ENCODE results near the gene RAI14. TPM values are rescaled to one million over a fixed set of nuclear protein-coding genes. Genes with fewer than 3 reads are reported as not detected.

RAI14 gene
- total RNA-seq, 1 donor from 2014 or later, result 307 TPM

DNA sequence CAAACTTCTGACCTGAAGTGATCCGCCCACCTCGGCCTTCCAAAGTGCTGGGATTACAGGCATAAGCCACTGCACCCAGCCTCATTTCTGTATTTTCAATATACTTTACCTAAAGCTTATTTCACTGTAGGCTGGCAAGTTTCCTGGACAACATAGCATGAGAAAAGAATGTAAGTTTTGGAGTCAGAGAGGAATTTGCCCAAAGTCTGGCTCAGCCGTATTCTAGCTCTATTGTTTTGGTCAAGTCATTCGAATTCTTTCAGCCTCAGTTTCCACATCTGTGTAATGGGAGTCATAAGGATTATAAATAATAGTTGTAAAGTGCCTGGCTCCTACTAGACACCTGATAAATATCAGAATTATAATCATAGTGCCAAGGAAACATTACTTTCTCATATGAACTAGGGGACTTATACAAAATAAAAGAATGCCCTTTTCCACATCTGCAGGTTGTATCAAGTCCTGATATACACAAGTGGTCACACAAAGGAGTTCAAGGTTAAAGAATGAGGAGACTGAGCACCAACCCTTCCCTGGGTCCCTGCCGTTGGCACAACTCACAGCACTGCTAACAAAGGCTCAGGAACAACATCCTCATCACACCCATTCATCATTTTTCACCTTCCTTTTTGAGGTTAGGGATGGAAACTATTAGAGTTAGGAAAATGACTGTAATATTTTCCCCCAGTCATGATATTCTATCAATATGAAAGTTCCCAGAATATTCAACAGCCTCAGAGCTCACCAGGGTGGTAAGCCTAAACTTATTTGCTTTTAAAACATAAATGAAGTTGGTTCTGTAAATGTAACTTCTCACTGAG lies 34.6 kb upstream of the RAI14 start:
- no peak overlapping the region for H3K4me3 ChIP-seq (ENCODE audit: insufficient read depth, low read depth, low read length)
- no peak for TF ChIP-seq EZH2 (IDR thresholded peaks at IDR 0.05; ENCODE audit: insufficient read depth, low read length)
- TF ChIP-seq, protein P1, sequence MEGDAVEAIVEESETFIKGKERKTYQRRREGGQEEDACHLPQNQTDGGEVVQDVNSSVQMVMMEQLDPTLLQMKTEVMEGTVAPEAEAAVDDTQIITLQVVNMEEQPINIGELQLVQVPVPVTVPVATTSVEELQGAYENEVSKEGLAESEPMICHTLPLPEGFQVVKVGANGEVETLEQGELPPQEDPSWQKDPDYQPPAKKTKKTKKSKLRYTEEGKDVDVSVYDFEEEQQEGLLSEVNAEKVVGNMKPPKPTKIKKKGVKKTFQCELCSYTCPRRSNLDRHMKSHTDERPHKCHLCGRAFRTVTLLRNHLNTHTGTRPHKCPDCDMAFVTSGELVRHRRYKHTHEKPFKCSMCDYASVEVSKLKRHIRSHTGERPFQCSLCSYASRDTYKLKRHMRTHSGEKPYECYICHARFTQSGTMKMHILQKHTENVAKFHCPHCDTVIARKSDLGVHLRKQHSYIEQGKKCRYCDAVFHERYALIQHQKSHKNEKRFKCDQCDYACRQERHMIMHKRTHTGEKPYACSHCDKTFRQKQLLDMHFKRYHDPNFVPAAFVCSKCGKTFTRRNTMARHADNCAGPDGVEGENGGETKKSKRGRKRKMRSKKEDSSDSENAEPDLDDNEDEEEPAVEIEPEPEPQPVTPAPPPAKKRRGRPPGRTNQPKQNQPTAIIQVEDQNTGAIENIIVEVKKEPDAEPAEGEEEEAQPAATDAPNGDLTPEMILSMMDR (IDR thresholded peaks at IDR 0.05; ENCODE audit: insufficient read depth, low read depth, low read length), result no peak
- H3K4me2 ChIP-seq (ENCODE audit: low read length), result peak overlapping the region; percentile 12
- H3K4me1 ChIP-seq (ENCODE audit: insufficient read depth, low read length), result peaks cover 21% of the 10 kb centered on the region
- peak overlapping the region; percentile 29 for H3K27ac ChIP-seq (ENCODE audit: low read depth, low read length)
- H3K79me2 ChIP-seq (ENCODE audit: insufficient read depth, low read length), result no peaks in the 10 kb centered on the region
- H3K36me3 ChIP-seq (ENCODE audit: insufficient read depth, low read length), result no peaks in the 10 kb centered on the region
- Mint-ChIP-seq H3K4me1 (ENCODE audit: low read depth, unreplicated experiment) (peaks cover 24% of the 10 kb centered on the region), H3K4me3 (ENCODE audit: unreplicated experiment) (no peak overlapping the region), H3K36me3 (ENCODE audit: low read depth, unreplicated experiment) (no peaks in the 10 kb centered on the region), H3K9me3 (ENCODE audit: unreplicated experiment) (no peaks in the 10 kb centered on the region), H3K27ac (ENCODE audit: unreplicated experiment) (peak overlapping the region; percentile 18), H3K27me3 (ENCODE audit: low read depth, unreplicated experiment) (no peaks in the 10 kb centered on the region)
- FAIRE-seq, result no peak
- peak; percentile 64 for DNase-seq (ENCODE audit: low read depth)
- peak overlapping the region; percentile 21 for H2AFZ ChIP-seq (ENCODE audit: low read depth, low read length)
- no peaks in the 10 kb centered on the region for H3K27me3 ChIP-seq (ENCODE audit: insufficient read depth, low read length)
- no peaks in the 10 kb centered on the region for H3K9me3 ChIP-seq (ENCODE audit: insufficient read depth, low read depth, low read length)
- peak overlapping the region; percentile 21 for H3K9ac ChIP-seq (ENCODE audit: low read length)
- H4K20me1 ChIP-seq (ENCODE audit: insufficient read depth, low read length), result no peaks in the 10 kb centered on the region

DNA sequence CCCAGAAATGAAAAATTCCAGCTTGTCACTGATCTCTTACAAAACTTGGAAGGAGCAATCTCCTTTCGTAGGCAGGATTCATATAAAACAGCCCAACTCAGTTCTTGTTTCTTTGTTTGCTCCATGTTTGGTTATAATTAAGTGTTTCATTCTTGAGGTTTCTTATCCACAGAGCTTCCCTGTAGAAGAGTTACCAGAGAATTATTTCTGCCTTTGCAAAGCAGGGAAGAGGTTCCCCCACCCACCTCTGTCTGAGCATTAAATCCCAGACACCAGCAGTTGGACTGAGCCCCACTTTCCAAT lies 34.1 kb upstream of the RAI14 start:
- peak overlapping the region; percentile 29 for H3K27ac ChIP-seq (ENCODE audit: low read depth, low read length)
- H3K4me3 Mint-ChIP-seq (ENCODE audit: unreplicated experiment), result no peak overlapping the region
- FAIRE-seq (no peak), DNase-seq (ENCODE audit: low read depth) (peak; percentile 79)
- H3K36me3 Mint-ChIP-seq (ENCODE audit: low read depth, unreplicated experiment), result no peaks in the 10 kb centered on the region
- H3K4me3 ChIP-seq (ENCODE audit: insufficient read depth, low read depth, low read length), result no peak overlapping the region
- no peaks in the 10 kb centered on the region for H3K9me3 Mint-ChIP-seq (ENCODE audit: unreplicated experiment)
- H3K9ac ChIP-seq (ENCODE audit: low read length), result peak overlapping the region; percentile 21
- peaks cover 22% of the 10 kb centered on the region for H3K4me1 ChIP-seq (ENCODE audit: insufficient read depth, low read length)
- H3K79me2 ChIP-seq (ENCODE audit: insufficient read depth, low read length), result no peaks in the 10 kb centered on the region
- no peaks in the 10 kb centered on the region for H3K27me3 ChIP-seq (ENCODE audit: insufficient read depth, low read length)
- peaks cover 24% of the 10 kb centered on the region for H3K4me1 Mint-ChIP-seq (ENCODE audit: low read depth, unreplicated experiment)
- peak overlapping the region; percentile 12 for H3K4me2 ChIP-seq (ENCODE audit: low read length)
- TF ChIP-seq EZH2 (IDR thresholded peaks at IDR 0.05; ENCODE audit: insufficient read depth, low read length), result no peak
- TF ChIP-seq, protein P1 (IDR thresholded peaks at IDR 0.05; ENCODE audit: insufficient read depth, low read depth, low read length), result no peak
- peak overlapping the region; percentile 21 for H2AFZ ChIP-seq (ENCODE audit: low read depth, low read length)
- H3K27me3 Mint-ChIP-seq (ENCODE audit: low read depth, unreplicated experiment), result no peaks in the 10 kb centered on the region
- H3K36me3 ChIP-seq (ENCODE audit: insufficient read depth, low read length), result no peaks in the 10 kb centered on the region
- peak overlapping the region; percentile 54 for H3K27ac Mint-ChIP-seq (ENCODE audit: unreplicated experiment)
- no peaks in the 10 kb centered on the region for H3K9me3 ChIP-seq (ENCODE audit: insufficient read depth, low read depth, low read length)
- no peaks in the 10 kb centered on the region for H4K20me1 ChIP-seq (ENCODE audit: insufficient read depth, low read length)

DNA sequence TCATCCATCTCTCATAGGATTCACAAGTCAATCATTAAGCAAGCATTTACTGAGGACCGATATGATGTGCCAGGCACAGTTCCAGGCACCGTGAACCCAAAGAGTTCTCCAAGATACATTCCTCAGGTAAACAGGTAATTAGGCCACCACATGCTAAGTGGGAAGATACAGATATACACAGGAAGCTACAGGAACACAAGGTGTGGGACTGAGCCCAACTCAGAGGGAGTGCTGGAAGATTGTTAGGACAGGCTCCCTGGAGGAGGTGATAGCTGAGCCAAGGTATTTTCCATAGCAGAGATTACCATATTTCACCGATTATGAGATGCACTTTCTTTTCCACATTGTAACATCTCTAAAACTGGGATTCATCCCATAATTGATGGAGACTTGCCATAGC lies 31.4 kb upstream of the RAI14 start:
- Histone ChIP-seq H2AFZ (ENCODE audit: low read depth, low read length) (no peak overlapping the region), H3K79me2 (ENCODE audit: insufficient read depth, low read length) (no peaks in the 10 kb centered on the region), H3K9ac (ENCODE audit: low read length) (no peak overlapping the region), H3K4me3 (ENCODE audit: insufficient read depth, low read depth, low read length) (no peak overlapping the region), H3K4me1 (ENCODE audit: insufficient read depth, low read length) (peaks cover 35% of the 10 kb centered on the region), H3K27me3 (ENCODE audit: insufficient read depth, low read length) (no peaks in the 10 kb centered on the region), H3K4me2 (ENCODE audit: low read length) (no peak overlapping the region), H3K36me3 (ENCODE audit: insufficient read depth, low read length) (no peaks in the 10 kb centered on the region), H3K27ac (ENCODE audit: low read depth, low read length) (no peak overlapping the region), H4K20me1 (ENCODE audit: insufficient read depth, low read length) (no peaks in the 10 kb centered on the region), H3K9me3 (ENCODE audit: insufficient read depth, low read depth, low read length) (no peaks in the 10 kb centered on the region)
- Mint-ChIP-seq H3K36me3 (ENCODE audit: low read depth, unreplicated experiment) (no peaks in the 10 kb centered on the region), H3K4me1 (ENCODE audit: low read depth, unreplicated experiment) (peaks cover 33% of the 10 kb centered on the region), H3K9me3 (ENCODE audit: unreplicated experiment) (no peaks in the 10 kb centered on the region), H3K27ac (ENCODE audit: unreplicated experiment) (no peak overlapping the region), H3K4me3 (ENCODE audit: unreplicated experiment) (no peak overlapping the region), H3K27me3 (ENCODE audit: low read depth, unreplicated experiment) (no peaks in the 10 kb centered on the region)
- FAIRE-seq, result no peak
- no peak for DNase-seq (ENCODE audit: low read depth)
- TF ChIP-seq, protein P1 (IDR thresholded peaks at IDR 0.05; ENCODE audit: insufficient read depth, low read depth, low read length), result no peak
- no peak for TF ChIP-seq EZH2 (IDR thresholded peaks at IDR 0.05; ENCODE audit: insufficient read depth, low read length)

All from astrocyte (in vitro differentiated cells and primary cell).